Spinal cord (tissue), 10 donors: ENCODE results near the gene NEUROG2. TPM values are rescaled to one million over a fixed set of nuclear protein-coding genes. Genes with fewer than 3 reads are reported as not detected.
A peak's percentile ranks its signal among the peaks of the same experiment; 100 is the strongest.
"Not testable (repeated sequence)": the region's sequence is repeated elsewhere in the genome, so short reads cannot be mapped to it uniquely, and the experiment has no call there.

Experiments used
- DNase-seq, 6 donors: peaks; one replicate each; pipeline versions ENCODE4 v3.0.0 to v3.0.0-alpha.2; 2013 to 2015; ENCODE audit warnings: low spot score in 6 of 6, low read depth in 4 of 6
- H3K27ac ChIP-seq: one replicate; pipeline ENCODE4 v1.5.1; 2013; ENCODE audit warnings: low read depth, low read length, control low read depth
- H3K27me3 ChIP-seq: one replicate; pipeline ENCODE4 v1.6.1; 2013; ENCODE audit warnings: low read length; ENCODE audit not compliant: control insufficient read depth, insufficient read depth
- H3K36me3 ChIP-seq: one replicate; pipeline ENCODE4 v1.6.1; 2013; ENCODE audit warnings: low read length; ENCODE audit not compliant: control insufficient read depth, insufficient read depth
- H3K4me1 ChIP-seq: one replicate; pipeline ENCODE4 v1.6.1; 2013; ENCODE audit warnings: low read length; ENCODE audit not compliant: control insufficient read depth, insufficient read depth
- H3K4me3 ChIP-seq: one replicate; pipeline ENCODE4 v1.5.1; 2013; ENCODE audit warnings: low read depth, low read length, control low read depth
- H3K9me3 ChIP-seq: one replicate; pipeline ENCODE4 v1.6.1; 2013; ENCODE audit warnings: low read length; ENCODE audit not compliant: control insufficient read depth, insufficient read depth
- WGBS: methylation state at CpG from one replicate; pipeline ENCODE4 v1.1.5; 2013; ENCODE audit warnings: missing lambda C conversion rate; ENCODE audit not compliant: insufficient coverage; 5-methylcytosine and 5-hydroxymethylcytosine counted together
- long read RNA-seq, 4 donors: transcript quantifications; one replicate each; lab custom pipeline, GENCODE V29; 2026
- polyA plus RNA-seq, 2 donors: library from polyadenylated mRNA; unstranded; fragments of 120-200 nt; gene quantifications; one replicate each; pipeline ENCODE4 v1.2.1, GENCODE V29; 2013; ENCODE audit not compliant: insufficient read length in 2 of 2
- total RNA-seq, 2 donors: library from RNA; depleted of rRNA in 1 of 2; stranded (reverse); fragments of 120-200 nt in 1 of 2; fragments of >200 nt in 1 of 2; gene quantifications; one replicate each; pipeline versions ENCODE4 v1.2.3 to v1.2.4, GENCODE V29; 2013 to 2014
- donor health status: healthy.

The NEUROG2 gene
- total RNA-seq (1 to 10 TPM in 1 of 2 donors, under 1 TPM in 1; 0.79 to 1.0 TPM), polyA plus RNA-seq (1 to 10 TPM; 1.2 to 1.3 TPM)
- long read RNA-seq, donor 1, partial matches to known transcripts: 0 of 1 reads
- long read RNA-seq, donor 1, other reads (novel, unspliced or antisense): 0 of 1 reads
- long read RNA-seq, donor 2: 0 reads
- long read RNA-seq, donor 3, partial matches to known transcripts: 0 of 4 reads
- long read RNA-seq, donor 3, other reads (novel, unspliced or antisense): 0 of 4 reads
- long read RNA-seq, donor 4: 0 reads

GRCh38 chr4:112516066-112516470 lies at the start of gene NEUROG2:
Gene NEUROG2, minus strand, starts transcription at chr4:112516180. Its CDS starts 705 bp downstream, at chr4:112515475.
- peak within 1 kb of the TSS; percentile 64 for H3K27ac ChIP-seq
- peak within 1 kb of the TSS; percentile 68 for H3K4me3 ChIP-seq
- peaks cover 96% of the 10 kb centered on the region for H3K27me3 ChIP-seq
- no peaks in the 10 kb centered on the region for H3K36me3 ChIP-seq
- 0% methylated on average over 11 of the region's 15 CpGs for WGBS
- DNase-seq: peak in 1 of 6 donors; percentile 86
- no peaks in the 10 kb centered on the region for H3K9me3 ChIP-seq
- peaks cover 47% of the 10 kb centered on the region for H3K4me1 ChIP-seq

- Histone ChIP-seq H3K27ac (no peak overlapping the region), H3K27me3 (no peaks in the 10 kb centered on the region), H3K9me3 (peaks cover 2% of the 10 kb centered on the region), H3K4me3 (no peak overlapping the region), H3K36me3 (peaks cover 3% of the 10 kb centered on the region), H3K4me1 (no peaks in the 10 kb centered on the region)
- WGBS: 98% methylated on average over 14 of the region's 25 CpGs
- DNase-seq: no peak
These were observed 48.8 kb upstream of the NEUROG2 start for GRCh38 chr4:112564706-112565270.

GRCh38 chr4:112563431-112564200 lies 47.6 kb upstream of the NEUROG2 start:
- no CpG with 5 or more reads among the region's 4 CpGs for WGBS
- H3K4me1 ChIP-seq: no peaks in the 10 kb centered on the region
- no peak overlapping the region for H3K4me3 ChIP-seq
- peaks cover 3% of the 10 kb centered on the region for H3K36me3 ChIP-seq
- H3K27me3 ChIP-seq: no peaks in the 10 kb centered on the region
- peak in 1 of 6 donors; percentile 51 for DNase-seq
- peaks cover 2% of the 10 kb centered on the region for H3K9me3 ChIP-seq
- H3K27ac ChIP-seq: no peak overlapping the region

- Histone ChIP-seq H3K4me3 (no peak overlapping the region), H3K36me3 (peaks cover 3% of the 10 kb centered on the region), H3K27me3 (no peaks in the 10 kb centered on the region), H3K9me3 (peaks cover 2% of the 10 kb centered on the region), H3K27ac (no peak overlapping the region), H3K4me1 (peaks cover 3% of the 10 kb centered on the region)
- DNase-seq: no peak
- 100% methylated on average over 1 of the region's 2 CpGs for WGBS
These were observed 46.4 kb upstream of the NEUROG2 start for GRCh38 chr4:112562254-112562879.

GRCh38 chr4:112560084-112560483 lies 44.1 kb upstream of the NEUROG2 start:
- Histone ChIP-seq H3K4me3 (no peak overlapping the region), H3K27me3 (no peaks in the 10 kb centered on the region), H3K36me3 (peaks cover 3% of the 10 kb centered on the region), H3K27ac (no peak overlapping the region), H3K4me1 (peaks cover 3% of the 10 kb centered on the region), H3K9me3 (peaks cover 2% of the 10 kb centered on the region)
- no peak for DNase-seq
- 100% methylated on average over 2 of the region's 2 CpGs for WGBS

GRCh38 chr4:112559053-112559452 lies 43.1 kb upstream of the NEUROG2 start:
- no peak overlapping the region for H3K4me3 ChIP-seq
- no peaks in the 10 kb centered on the region for H3K9me3 ChIP-seq
- no peaks in the 10 kb centered on the region for H3K27me3 ChIP-seq
- no peak overlapping the region for H3K27ac ChIP-seq
- H3K4me1 ChIP-seq: peaks cover 3% of the 10 kb centered on the region
- H3K36me3 ChIP-seq: no peaks in the 10 kb centered on the region
- DNase-seq: no peak
- no CpG with 5 or more reads among the region's 3 CpGs for WGBS

GRCh38 chr4:112557676-112558411 lies 41.9 kb upstream of the NEUROG2 start:
- no peak overlapping the region for H3K27ac ChIP-seq
- no peaks in the 10 kb centered on the region for H3K27me3 ChIP-seq
- H3K4me1 ChIP-seq: peaks cover 3% of the 10 kb centered on the region
- H3K4me3 ChIP-seq: no peak overlapping the region
- 83% methylated on average over 1 of the region's 2 CpGs for WGBS
- no peaks in the 10 kb centered on the region for H3K36me3 ChIP-seq
- H3K9me3 ChIP-seq: no peaks in the 10 kb centered on the region
- DNase-seq: peak in 2 of 6 donors; percentile 4 to 40

- H3K27ac ChIP-seq, H3K9me3 ChIP-seq, DNase-seq, H3K4me1 ChIP-seq, H3K4me3 ChIP-seq, H3K36me3 ChIP-seq, H3K27me3 ChIP-seq: not testable (repeated sequence)
- WGBS: no CpG with 5 or more reads among the region's 3 CpGs
These were observed 38.3 kb upstream of the NEUROG2 start for GRCh38 chr4:112554271-112554670.

GRCh38 chr4:112552668-112553067 lies 36.7 kb upstream of the NEUROG2 start:
- WGBS: no CpG with 5 or more reads among the region's 2 CpGs
- no peak overlapping the region for H3K27ac ChIP-seq
- H3K4me3 ChIP-seq: no peak overlapping the region
- H3K27me3 ChIP-seq: no peaks in the 10 kb centered on the region
- no peaks in the 10 kb centered on the region for H3K9me3 ChIP-seq
- peaks cover 2% of the 10 kb centered on the region for H3K4me1 ChIP-seq
- H3K36me3 ChIP-seq: no peaks in the 10 kb centered on the region
- peak in 1 of 6 donors; percentile 3 for DNase-seq
